Tibial nerve (tissue), 4 donors: Measurements from ENCODE around the gene SGTB.

Experiments
- CTCF ChIP-seq, 5 experiments: fragments of 200-600 bp in 3 of 5; fragments of 450-650 bp in 2 of 5; sonication (generic) in 3 of 5; IDR thresholded peaks; one replicate each; pipeline ENCODE4 v1.5.1; 2016 to 2019; ENCODE audit warnings: antibody characterized with exemption in 5 of 5, mild to moderate bottlenecking in 3 of 5, moderate library complexity in 2 of 5
- EP300 ChIP-seq, 2 donors: sonication (generic); formaldehyde crosslinking; IDR thresholded peaks; one replicate each; pipeline ENCODE4 v1.6.1; 2017; ENCODE audit warnings: antibody characterized with exemption in 2 of 2, mild to moderate bottlenecking in 1 of 2
- POLR2A ChIP-seq, 2 donors: fragments of 450-650 bp; IDR thresholded peaks; one replicate each; pipeline ENCODE4 v1.6.1; 2017; ENCODE audit warnings: antibody characterized with exemption in 2 of 2, mild to moderate bottlenecking in 2 of 2, moderate library complexity in 2 of 2

- TF ChIP-seq CTCF (IDR thresholded peaks at IDR 0.05) (no peak), POLR2A (IDR thresholded peaks at IDR 0.05) (no peak), EP300 (IDR thresholded peaks at IDR 0.05) (no peak)
Measured at GRCh38 chr5:65620021-65620420, 101.9 kb downstream of the SGTB start.
